Duodenal mucosa (tissue), 2 donors: ENCODE results near the gene DEGS2.

Experiments used
- H3K27ac ChIP-seq: one replicate; pipeline ENCODE4 v1.7.0; 2013; ENCODE audit warnings: low read depth, low read length
- H3K27me3 ChIP-seq, 2 donors: one replicate each; pipeline ENCODE4 v1.7.0; 2013; ENCODE audit warnings: low read length in 2 of 2, control low read depth in 1 of 2; ENCODE audit not compliant: insufficient read depth in 2 of 2, control insufficient read depth in 1 of 2
- H3K36me3 ChIP-seq, 2 donors: one replicate each; pipeline ENCODE4 v1.7.0; 2013; ENCODE audit warnings: low read length in 2 of 2, control low read depth in 1 of 2; ENCODE audit not compliant: insufficient read depth in 2 of 2, control insufficient read depth in 1 of 2
- H3K4me1 ChIP-seq, 2 donors: one replicate each; pipeline ENCODE4 v1.7.0; 2013; ENCODE audit warnings: low read length in 2 of 2, control low read depth in 1 of 2; ENCODE audit not compliant: insufficient read depth in 2 of 2, control insufficient read depth in 1 of 2
- H3K4me3 ChIP-seq, 2 donors: one replicate each; pipeline ENCODE4 v1.7.0; 2013; ENCODE audit warnings: low read length in 2 of 2, low read depth in 1 of 2
- H3K9ac ChIP-seq, 2 donors: one replicate each; pipeline ENCODE4 v1.7.0; 2013; ENCODE audit warnings: low read length in 2 of 2, low read depth in 1 of 2
- H3K9me3 ChIP-seq, 2 donors: one replicate each; pipeline ENCODE4 v1.7.0; 2013; ENCODE audit warnings: low read length in 2 of 2, control low read depth in 1 of 2; ENCODE audit not compliant: control insufficient read depth in 1 of 2

The DEGS2 gene

GRCh38 chr14:100115236-100115635 lies 44.2 kb downstream of the DEGS2 start:
- Histone ChIP-seq H3K4me1 (peaks cover 0 to 4% of the 10 kb centered on the region in 2 donors), H3K9me3 (no peaks in the 10 kb centered on the region), H3K27ac (no peak overlapping the region), H3K9ac (no peak overlapping the region), H3K36me3 (peaks cover 0 to 14% of the 10 kb centered on the region in 2 donors), H3K27me3 (no peaks in the 10 kb centered on the region), H3K4me3 (no peak overlapping the region)

GRCh38 chr14:100114109-100114765 lies 45.2 kb downstream of the DEGS2 start:
- H3K4me3 ChIP-seq = no peak overlapping the region
- no peak overlapping the region for H3K9ac ChIP-seq
- peaks cover 0 to 4% of the 10 kb centered on the region in 2 donors for H3K4me1 ChIP-seq
- no peaks in the 10 kb centered on the region for H3K9me3 ChIP-seq
- no peaks in the 10 kb centered on the region for H3K27me3 ChIP-seq
- peaks cover 0 to 15% of the 10 kb centered on the region in 2 donors for H3K36me3 ChIP-seq
- no peak overlapping the region for H3K27ac ChIP-seq

GRCh38 chr14:100111931-100112704 lies 47.3 kb downstream of the DEGS2 start:
- no peak overlapping the region for H3K9ac ChIP-seq
- no peak overlapping the region for H3K4me3 ChIP-seq
- H3K27me3 ChIP-seq = no peaks in the 10 kb centered on the region
- peaks cover 4 to 10% of the 10 kb centered on the region in 2 donors for H3K4me1 ChIP-seq
- peaks cover 0 to 14% of the 10 kb centered on the region in 2 donors for H3K36me3 ChIP-seq
- H3K9me3 ChIP-seq = no peaks in the 10 kb centered on the region
- no peak overlapping the region for H3K27ac ChIP-seq

GRCh38 chr14:100110816-100111215 lies 48.6 kb downstream of the DEGS2 start:
- no peak overlapping the region for H3K27ac ChIP-seq
- peaks cover 0 to 6% of the 10 kb centered on the region in 2 donors for H3K36me3 ChIP-seq
- H3K9ac ChIP-seq = no peak overlapping the region
- H3K4me3 ChIP-seq = no peak overlapping the region
- no peaks in the 10 kb centered on the region for H3K9me3 ChIP-seq
- H3K4me1 ChIP-seq = peaks cover 4 to 11% of the 10 kb centered on the region in 2 donors
- no peaks in the 10 kb centered on the region for H3K27me3 ChIP-seq

- no peaks in the 10 kb centered on the region for H3K27me3 ChIP-seq
- peaks cover 11 to 20% of the 10 kb centered on the region in 2 donors for H3K4me1 ChIP-seq
- H3K36me3 ChIP-seq = peaks cover 0 to 6% of the 10 kb centered on the region in 2 donors
- no peaks in the 10 kb centered on the region for H3K9me3 ChIP-seq
- H3K27ac ChIP-seq = no peak overlapping the region
- no peak overlapping the region for H3K4me3 ChIP-seq
- H3K9ac ChIP-seq = no peak overlapping the region
Measured at GRCh38 chr14:100109594-100109955, 49.9 kb downstream of the DEGS2 start.

GRCh38 chr14:100108840-100109593 lies 50.4 kb downstream of the DEGS2 start:
- H3K36me3 ChIP-seq = peaks cover 0 to 6% of the 10 kb centered on the region in 2 donors
- H3K9ac ChIP-seq = no peak overlapping the region
- H3K9me3 ChIP-seq = no peaks in the 10 kb centered on the region
- H3K27ac ChIP-seq = no peak overlapping the region
- no peaks in the 10 kb centered on the region for H3K27me3 ChIP-seq
- no peak overlapping the region for H3K4me3 ChIP-seq
- H3K4me1 ChIP-seq = peaks cover 16 to 21% of the 10 kb centered on the region in 2 donors

- Histone ChIP-seq H3K27ac (no peak overlapping the region), H3K4me1 (peaks cover 24 to 29% of the 10 kb centered on the region in 2 donors), H3K9me3 (no peaks in the 10 kb centered on the region), H3K36me3 (peaks cover 0 to 6% of the 10 kb centered on the region in 2 donors), H3K27me3 (no peaks in the 10 kb centered on the region), H3K4me3 (no peak overlapping the region), H3K9ac (no peak overlapping the region)
Measured at GRCh38 chr14:100108042-100108825, 51.2 kb downstream of the DEGS2 start.

- H3K9me3 ChIP-seq = no peaks in the 10 kb centered on the region
- peaks cover 25 to 30% of the 10 kb centered on the region in 2 donors for H3K4me1 ChIP-seq
- no peak overlapping the region for H3K4me3 ChIP-seq
- H3K9ac ChIP-seq = no peak overlapping the region
- H3K27me3 ChIP-seq = no peaks in the 10 kb centered on the region
- peaks cover 2 to 9% of the 10 kb centered on the region in 2 donors for H3K36me3 ChIP-seq
- no peak overlapping the region for H3K27ac ChIP-seq
Measured at GRCh38 chr14:100107236-100107635, 52.2 kb downstream of the DEGS2 start.

GRCh38 chr14:100106250-100107112 lies 53.0 kb downstream of the DEGS2 start:
- no peaks in the 10 kb centered on the region for H3K9me3 ChIP-seq
- no peak overlapping the region for H3K9ac ChIP-seq
- no peak overlapping the region for H3K4me3 ChIP-seq
- no peaks in the 10 kb centered on the region for H3K27me3 ChIP-seq
- peaks cover 6 to 12% of the 10 kb centered on the region in 2 donors for H3K36me3 ChIP-seq
- no peak overlapping the region for H3K27ac ChIP-seq
- H3K4me1 ChIP-seq = peaks cover 25 to 30% of the 10 kb centered on the region in 2 donors
